NT2/D1 (cell line): ENCODE measurements around the gene RANBP1.

Source experiments
- DNase-seq: peaks from one replicate; pipeline ENCODE4 v3.0.0-alpha.2; 2011; ENCODE audit warnings: low read depth, low spot score
- H3K27me3 ChIP-seq: 2 replicates; pipeline ENCODE4 v1.6.0; 2011; ENCODE audit warnings: mild to moderate bottlenecking; ENCODE audit not compliant: insufficient read length, insufficient read depth
- H3K36me3 ChIP-seq: 2 replicates; pipeline ENCODE4 v1.6.1; 2011; ENCODE audit warnings: mild to moderate bottlenecking, low read length, mixed read lengths; ENCODE audit not compliant: insufficient read depth, insufficient read length
- H3K4me1 ChIP-seq: 2 replicates; pipeline ENCODE4 v1.5.1; 2011; ENCODE audit not compliant: insufficient read depth, insufficient read length
- H3K4me3 ChIP-seq: 2 replicates; pipeline ENCODE4 v1.5.1; 2011; ENCODE audit warnings: low read depth; ENCODE audit not compliant: insufficient read length
- H3K9ac ChIP-seq: 2 replicates; pipeline ENCODE4 v1.6.0; 2011; ENCODE audit warnings: low read depth; ENCODE audit not compliant: insufficient read length
- H3K9me3 ChIP-seq: 2 replicates; pipeline ENCODE4 v1.5.1; 2011; ENCODE audit warnings: mild to moderate bottlenecking, low read length; ENCODE audit not compliant: insufficient read depth
- SUZ12 ChIP-seq: IDR thresholded peaks from 2 replicates; pipeline ENCODE4 v1.6.1; 2011; ENCODE audit not compliant: insufficient read length, insufficient read depth; ENCODE audit errors: extremely low read depth
- YY1 ChIP-seq: IDR thresholded peaks from 2 replicates; pipeline ENCODE4 v1.6.1; 2011; ENCODE audit not compliant: insufficient read length, insufficient read depth
- ZNF274 ChIP-seq: IDR thresholded peaks from 2 replicates; pipeline ENCODE4 v1.6.1; 2011; ENCODE audit warnings: mild to moderate bottlenecking, low read depth, low read length

Gene RANBP1

GRCh38 chr22:20129747-20130014, 13.8 kb downstream of the RANBP1 start:
- peaks cover 41% of the 10 kb centered on the region for H3K36me3 ChIP-seq
- H3K27me3 ChIP-seq, result no peaks in the 10 kb centered on the region
- no peak for DNase-seq
- no peak for TF ChIP-seq SUZ12
- no peak overlapping the region for H3K4me3 ChIP-seq
- no peaks in the 10 kb centered on the region for H3K9me3 ChIP-seq
- no peak overlapping the region for H3K9ac ChIP-seq
- H3K4me1 ChIP-seq, result peaks cover 16% of the 10 kb centered on the region

DNA sequence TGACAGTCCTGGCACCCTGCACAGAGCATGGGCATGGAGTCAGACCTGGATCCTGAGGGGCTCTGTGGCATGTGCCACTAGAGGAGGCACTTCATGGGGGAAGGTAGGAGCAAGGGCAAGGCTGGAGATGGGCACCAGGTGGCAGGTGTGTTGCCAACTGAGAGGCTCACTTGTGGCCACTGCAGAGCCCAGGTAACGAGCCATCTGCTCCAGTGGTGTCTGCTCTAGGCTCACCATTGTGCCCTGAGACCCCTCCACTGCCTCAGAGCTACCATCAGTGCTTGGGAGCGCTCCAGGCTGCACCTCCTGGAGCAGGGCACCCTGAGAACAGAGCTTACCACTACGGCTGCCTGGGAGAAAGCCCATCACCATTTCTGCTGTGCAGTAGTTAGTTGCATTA, 14.4 kb downstream of the RANBP1 start:
- H3K27me3 ChIP-seq, result no peaks in the 10 kb centered on the region
- peaks cover 16% of the 10 kb centered on the region for H3K4me1 ChIP-seq
- no peaks in the 10 kb centered on the region for H3K9me3 ChIP-seq
- no peak for TF ChIP-seq YY1
- H3K4me3 ChIP-seq, result no peak overlapping the region
- H3K36me3 ChIP-seq, result peaks cover 34% of the 10 kb centered on the region
- H3K9ac ChIP-seq, result peak overlapping the region; percentile 56
- DNase-seq, result no peak

- Histone ChIP-seq H3K27me3 (no peaks in the 10 kb centered on the region), H3K9ac (peak overlapping the region; percentile 83), H3K9me3 (no peaks in the 10 kb centered on the region), H3K4me3 (peak overlapping the region; percentile 58), H3K36me3 (peaks cover 30% of the 10 kb centered on the region), H3K4me1 (peaks cover 16% of the 10 kb centered on the region)
- no peak for DNase-seq
- no peak for TF ChIP-seq ZNF274
- no peak for TF ChIP-seq SUZ12
- TF ChIP-seq YY1, result no peak
Measured at GRCh38 chr22:20130731-20131596, 15.1 kb downstream of the RANBP1 start.

DNA sequence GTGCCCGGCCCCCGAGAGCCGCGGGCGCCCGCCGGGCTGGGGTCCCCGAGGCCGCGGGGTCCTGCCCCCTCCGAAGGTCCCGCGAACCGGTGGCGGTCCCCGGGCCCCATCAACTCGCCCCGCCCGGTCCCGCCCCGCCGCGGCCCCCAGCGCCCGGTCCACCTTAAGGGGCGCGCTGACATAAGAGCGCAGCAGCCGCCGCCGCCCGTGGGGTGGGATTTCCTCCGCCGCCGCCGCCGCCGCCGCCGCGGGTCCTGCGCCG, 15.6 kb downstream of the RANBP1 start, which contains the start of gene ZDHHC8:
Gene ZDHHC8 (plus strand): TSS at position 208 of the 262 bp plus-strand sequence. CDS start 144 bp downstream, outside the sequence.
- Histone ChIP-seq H3K27me3 (no peaks in the 10 kb centered on the region), H3K4me1 (peaks cover 16% of the 10 kb centered on the region), H3K4me3 (peak within 1 kb of the TSS; percentile 82), H3K36me3 (peaks cover 28% of the 10 kb centered on the region), H3K9ac (peak within 1 kb of the TSS; percentile 92), H3K9me3 (no peaks in the 10 kb centered on the region)
- TF ChIP-seq YY1 (no peak), SUZ12 (no peak), ZNF274 (no peak)
- no peak for DNase-seq

GRCh38 chr22:20131859-20132685, 16.2 kb downstream of the RANBP1 start:
- Histone ChIP-seq H3K9me3 (no peaks in the 10 kb centered on the region), H3K27me3 (no peaks in the 10 kb centered on the region), H3K36me3 (peaks cover 25% of the 10 kb centered on the region), H3K4me1 (peaks cover 16% of the 10 kb centered on the region), H3K4me3 (peak overlapping the region; percentile 82), H3K9ac (peak overlapping the region; percentile 92)
- TF ChIP-seq ZNF274 (no peak), YY1 (no peak), SUZ12 (no peak)
- DNase-seq, result no peak

DNA sequence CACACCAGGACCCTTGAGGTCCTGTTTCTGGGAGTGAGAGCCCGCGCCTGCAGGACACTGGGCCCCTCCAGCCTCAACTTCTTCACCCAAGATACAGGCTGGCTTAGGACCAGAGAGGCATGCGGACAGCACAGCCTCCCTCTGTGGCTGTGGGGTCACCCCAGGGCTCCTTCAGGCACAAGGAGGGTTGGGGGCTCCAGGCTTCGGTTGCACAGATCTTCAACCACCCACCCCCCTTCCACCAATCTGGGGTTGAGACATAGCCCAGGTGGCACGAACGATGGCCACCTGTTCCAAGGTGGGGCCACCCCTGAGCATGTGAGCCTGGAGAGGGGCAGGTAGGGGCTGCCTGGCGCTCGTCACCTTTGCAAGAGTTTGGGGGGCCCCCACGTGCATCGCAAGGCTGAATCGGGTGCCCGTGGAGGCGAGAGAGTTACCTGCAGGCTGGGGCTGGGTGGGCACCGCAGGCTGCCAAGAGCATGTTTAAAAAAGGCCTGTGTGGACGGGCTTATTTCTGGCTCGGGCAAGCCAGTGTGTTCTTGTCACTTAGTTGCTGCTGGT, 16.9 kb downstream of the RANBP1 start:
- peaks cover 18% of the 10 kb centered on the region for H3K36me3 ChIP-seq
- H3K4me3 ChIP-seq, result peak overlapping the region; percentile 82
- H3K9me3 ChIP-seq, result no peaks in the 10 kb centered on the region
- TF ChIP-seq ZNF274, result no peak
- TF ChIP-seq YY1, result no peak
- TF ChIP-seq SUZ12, result no peak
- peaks cover 18% of the 10 kb centered on the region for H3K4me1 ChIP-seq
- H3K9ac ChIP-seq, result peak overlapping the region; percentile 92
- no peak for DNase-seq
- no peaks in the 10 kb centered on the region for H3K27me3 ChIP-seq

DNA sequence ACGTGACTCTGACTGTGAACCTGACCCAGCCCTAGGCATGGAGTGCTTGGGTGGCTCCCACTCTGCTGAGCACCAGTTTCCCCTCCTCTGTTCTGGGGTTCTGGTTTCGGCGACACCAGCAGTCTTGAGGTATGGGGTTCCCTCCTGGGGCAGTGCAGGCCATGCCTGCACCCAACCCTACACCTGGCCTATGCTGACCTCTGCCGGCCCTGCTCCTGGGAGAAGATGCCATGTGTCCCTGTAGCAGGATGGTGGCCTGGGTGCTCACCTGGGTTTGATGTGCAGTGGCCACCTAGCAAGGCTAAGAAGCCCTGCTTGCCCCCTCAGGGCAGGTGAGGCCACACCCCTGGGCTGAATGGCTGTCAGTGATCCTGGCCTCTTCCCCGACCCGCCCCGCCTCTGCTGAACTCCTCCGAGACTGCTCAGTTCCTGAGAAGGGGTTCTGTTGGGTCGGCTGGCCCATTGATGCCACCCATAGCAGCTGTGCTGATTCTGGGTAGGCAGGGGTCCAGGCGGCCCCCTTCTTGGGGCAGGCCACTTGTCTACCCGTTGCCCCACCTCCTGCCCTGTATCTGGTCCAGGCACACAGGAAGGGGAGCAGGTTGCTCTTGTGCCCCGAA, 18.1 kb downstream of the RANBP1 start:
- Histone ChIP-seq H3K9me3 (no peaks in the 10 kb centered on the region), H3K27me3 (no peaks in the 10 kb centered on the region), H3K9ac (no peak overlapping the region), H3K4me1 (peaks cover 21% of the 10 kb centered on the region), H3K4me3 (no peak overlapping the region), H3K36me3 (peaks cover 8% of the 10 kb centered on the region)
- TF ChIP-seq SUZ12 (no peak), ZNF274 (no peak), YY1 (no peak)
- DNase-seq, result no peak
